VCaP (cell line): ENCODE results near the gene ICAM2.

Experiments
- H3K27ac ChIP-seq: fragments of 450-650 bp; 2 replicates; pipeline ENCODE4 v1.5.1; 2017
- CTCF ChIP-seq: fragments of 450-650 bp; conservative IDR thresholded peaks from 2 replicates; pipeline ENCODE4 v1.5.1; 2017; ENCODE audit warnings: mild to moderate bottlenecking, moderate library complexity

ICAM2 gene

GRCh38 chr17:63997341-63998048, 22.9 kb downstream of the ICAM2 start:
- TF ChIP-seq CTCF: no peak
- no peak overlapping the region for H3K27ac ChIP-seq

DNA sequence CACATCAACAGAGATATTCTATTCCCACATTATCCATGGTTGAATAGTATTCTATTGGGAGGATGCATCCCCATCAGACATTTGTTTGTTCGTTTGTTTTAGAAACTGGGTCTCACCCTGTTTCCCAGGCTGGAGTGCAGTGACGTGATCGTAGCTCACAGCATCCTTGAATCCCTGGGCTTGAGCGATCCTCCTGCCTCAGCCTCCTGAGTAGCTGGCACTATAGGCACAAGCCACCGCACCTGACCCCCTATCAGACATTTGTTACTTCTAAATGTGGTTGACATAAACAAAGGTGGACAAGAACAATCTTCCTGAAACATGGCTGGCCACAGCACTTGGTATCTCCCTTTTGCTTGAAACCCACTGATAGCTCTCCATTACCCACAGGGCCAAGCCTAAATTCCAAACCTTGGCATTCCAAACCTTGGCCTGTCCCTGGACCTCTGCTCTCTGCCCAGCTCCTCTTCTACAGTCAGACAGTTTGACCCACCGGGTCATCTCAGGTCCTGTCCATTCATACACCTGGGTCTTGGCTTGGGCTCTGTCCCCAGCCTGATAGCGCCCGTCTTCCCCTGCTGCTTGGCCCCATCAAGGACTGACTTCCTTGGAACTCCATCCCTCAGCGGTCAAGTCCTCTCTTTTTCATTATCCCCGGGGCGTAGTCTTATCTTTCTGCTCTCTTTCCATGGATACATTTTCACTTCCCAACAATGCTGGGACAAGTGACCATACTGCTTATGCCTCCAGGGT, 23.8 kb downstream of the ICAM2 start:
- TF ChIP-seq CTCF: no peak
- H3K27ac ChIP-seq: no peak overlapping the region

DNA sequence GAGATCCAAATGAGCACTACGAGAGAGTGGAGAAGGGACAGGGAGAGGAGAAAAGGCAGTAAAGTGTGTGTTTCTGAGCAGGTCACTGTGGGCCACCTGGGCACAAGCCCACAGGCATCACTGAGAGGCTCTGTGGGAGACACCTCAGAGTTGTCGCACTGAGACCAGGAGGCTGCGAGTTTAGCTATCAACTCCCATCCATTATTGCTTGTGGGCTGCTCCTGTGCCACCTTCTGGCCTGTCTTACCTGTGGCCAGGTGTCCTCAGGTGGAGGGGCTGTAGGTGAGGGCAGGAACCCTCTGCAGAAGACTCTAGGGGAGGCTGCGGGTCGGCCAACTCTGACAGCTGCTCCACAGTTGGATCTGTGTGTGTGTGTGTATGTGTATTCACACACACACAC, 24.8 kb downstream of the ICAM2 start:
- no peak for TF ChIP-seq CTCF
- no peak overlapping the region for H3K27ac ChIP-seq

GRCh38 chr17:63993368-63993985, 27.0 kb downstream of the ICAM2 start:
- H3K27ac ChIP-seq: no peak overlapping the region
- TF ChIP-seq CTCF: no peak

GRCh38 chr17:63991611-63992010, 28.8 kb downstream of the ICAM2 start:
- TF ChIP-seq CTCF: no peak
- H3K27ac ChIP-seq: no peak overlapping the region

DNA sequence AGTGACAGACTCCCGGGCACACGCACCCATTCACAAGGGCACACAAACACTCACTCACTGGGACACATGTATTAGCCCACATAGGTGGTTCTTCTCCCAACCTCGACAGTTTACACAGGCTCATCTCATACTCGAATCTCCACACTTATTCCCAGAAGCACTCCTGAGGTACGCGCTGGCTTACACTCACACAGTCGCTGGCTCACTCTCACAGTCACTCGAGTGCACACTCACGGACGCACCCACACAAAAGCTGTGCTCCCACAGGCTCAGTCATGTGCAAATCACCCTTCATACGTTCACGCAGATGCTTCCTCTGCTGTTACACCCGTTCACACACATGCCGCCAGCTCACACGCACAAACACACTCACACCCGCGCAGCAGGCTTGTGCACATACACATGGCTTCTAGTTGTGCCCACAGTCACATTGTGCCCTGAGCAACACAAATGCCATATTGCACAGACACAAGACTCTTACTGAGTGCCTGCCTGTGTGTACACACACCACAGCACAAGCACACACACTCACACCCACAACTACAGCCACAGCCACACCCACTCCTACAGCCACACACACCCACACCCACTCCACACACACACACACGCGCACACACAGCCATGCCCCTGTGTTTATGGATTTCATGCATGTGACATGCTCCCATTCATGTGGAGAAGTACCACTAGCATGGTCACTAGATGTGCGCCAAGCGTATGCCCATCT, 30.6 kb downstream of the ICAM2 start:
- H3K27ac ChIP-seq: no peak overlapping the region

More for the DNA sequence above, 30.6 kb downstream of the ICAM2 start:
- TF ChIP-seq CTCF: no peak
